Upper lobe of left lung (tissue), 4 donors: ENCODE measurements around the gene OR10G3.

Source experiments
- CTCF ChIP-seq, 6 experiments: fragments of 450-650 bp in 4 of 6; fragments of 200-600 bp in 2 of 6; sonication (generic) in 2 of 6; IDR thresholded peaks; one replicate each; pipeline ENCODE4 v1.5.1; 2016 to 2019; ENCODE audit warnings: antibody characterized with exemption in 6 of 6
- EP300 ChIP-seq, 4 donors: sonication (generic); formaldehyde crosslinking; IDR thresholded peaks; one replicate each; pipeline ENCODE4 v1.5.1; 2017; ENCODE audit warnings: antibody characterized with exemption in 4 of 4, control low read depth in 2 of 4

GRCh38 chr14:21524575-21525490 lies 55.0 kb downstream of the OR10G3 start:
- no peak for TF ChIP-seq CTCF (IDR thresholded peaks at IDR 0.05)
- no peak for TF ChIP-seq EP300 (IDR thresholded peaks at IDR 0.05)
